Measurements from ENCODE around the gene FBXL17.

GRCh38 chr5:108174286-108174685, 207.6 kb downstream of the FBXL17 start:
- TF ChIP-seq, protein P1, sequence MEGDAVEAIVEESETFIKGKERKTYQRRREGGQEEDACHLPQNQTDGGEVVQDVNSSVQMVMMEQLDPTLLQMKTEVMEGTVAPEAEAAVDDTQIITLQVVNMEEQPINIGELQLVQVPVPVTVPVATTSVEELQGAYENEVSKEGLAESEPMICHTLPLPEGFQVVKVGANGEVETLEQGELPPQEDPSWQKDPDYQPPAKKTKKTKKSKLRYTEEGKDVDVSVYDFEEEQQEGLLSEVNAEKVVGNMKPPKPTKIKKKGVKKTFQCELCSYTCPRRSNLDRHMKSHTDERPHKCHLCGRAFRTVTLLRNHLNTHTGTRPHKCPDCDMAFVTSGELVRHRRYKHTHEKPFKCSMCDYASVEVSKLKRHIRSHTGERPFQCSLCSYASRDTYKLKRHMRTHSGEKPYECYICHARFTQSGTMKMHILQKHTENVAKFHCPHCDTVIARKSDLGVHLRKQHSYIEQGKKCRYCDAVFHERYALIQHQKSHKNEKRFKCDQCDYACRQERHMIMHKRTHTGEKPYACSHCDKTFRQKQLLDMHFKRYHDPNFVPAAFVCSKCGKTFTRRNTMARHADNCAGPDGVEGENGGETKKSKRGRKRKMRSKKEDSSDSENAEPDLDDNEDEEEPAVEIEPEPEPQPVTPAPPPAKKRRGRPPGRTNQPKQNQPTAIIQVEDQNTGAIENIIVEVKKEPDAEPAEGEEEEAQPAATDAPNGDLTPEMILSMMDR (conservative IDR thresholded peaks at IDR 0.05; ENCODE audit: low read depth, low read length) = no peak
- TF ChIP-seq POLR2A (IDR thresholded peaks at IDR 0.05; ENCODE audit: low read depth, low read length) = no peak
- TF ChIP-seq BHLHE40 (IDR thresholded peaks at IDR 0.05; ENCODE audit: low read depth, low read length) = no peak
- no peak for TF ChIP-seq CEBPB (IDR thresholded peaks at IDR 0.05; ENCODE audit: low read depth, low read length)

Measured in IMR-90 (cell line).